ENCODE data around the gene ST14.
"Not testable (repeated sequence)": the region's sequence is repeated elsewhere in the genome, so short reads cannot be mapped to it uniquely, and the experiment has no call there.

ST14 gene

GRCh38 chr11:130162733-130163132, 3.2 kb downstream of the ST14 start:
- in situ Hi-C loops (cut with MboI; ENCODE audit: low sequenced_read_pairs): no loop called here

- in situ Hi-C loops (cut with MboI; ENCODE audit: low sequenced_read_pairs): no loop called here
Observed at GRCh38 chr11:130163346-130164220, 4.0 kb downstream of the ST14 start.

- in situ Hi-C loops (cut with MboI; ENCODE audit: low sequenced_read_pairs): no loop called here
Observed at GRCh38 chr11:130164221-130164570, 4.6 kb downstream of the ST14 start.

GRCh38 chr11:130165601-130166456, 6.2 kb downstream of the ST14 start:
- in situ Hi-C loops (cut with MboI; ENCODE audit: low sequenced_read_pairs): no loop called here

GRCh38 chr11:130166457-130166784, 6.8 kb downstream of the ST14 start:
- in situ Hi-C loops (cut with MboI; ENCODE audit: low sequenced_read_pairs): no loop called here

- in situ Hi-C loops (cut with MboI; ENCODE audit: low sequenced_read_pairs): no loop called here
Observed at GRCh38 chr11:130167146-130167545, 7.6 kb downstream of the ST14 start.

- in situ Hi-C loops (cut with MboI; ENCODE audit: low sequenced_read_pairs): no loop called here
Observed at GRCh38 chr11:130168105-130168504, 8.5 kb downstream of the ST14 start.

- in situ Hi-C loops (cut with MboI; ENCODE audit: low sequenced_read_pairs): no loop called here
Observed at GRCh38 chr11:130170345-130170744, 10.8 kb downstream of the ST14 start.

- in situ Hi-C loops (cut with MboI; ENCODE audit: low sequenced_read_pairs): no loop called here
Observed at GRCh38 chr11:130171534-130171933, 12.0 kb downstream of the ST14 start.

- in situ Hi-C loops (cut with MboI; ENCODE audit: low sequenced_read_pairs): not testable (repeated sequence)
Observed at GRCh38 chr11:130172001-130172400, 12.4 kb downstream of the ST14 start.

GRCh38 chr11:130174642-130175041, 15.1 kb downstream of the ST14 start:
- in situ Hi-C loops (cut with MboI; ENCODE audit: low sequenced_read_pairs): no loop called here

- in situ Hi-C loops (cut with MboI; ENCODE audit: low sequenced_read_pairs): no loop called here
Observed at GRCh38 chr11:130175898-130176297, 16.3 kb downstream of the ST14 start.

- in situ Hi-C loops (cut with MboI; ENCODE audit: low sequenced_read_pairs): no loop called here
Observed at GRCh38 chr11:130177782-130178181, 18.2 kb downstream of the ST14 start.

GRCh38 chr11:130178441-130179339, 19.1 kb downstream of the ST14 start:
- in situ Hi-C loops (cut with MboI; ENCODE audit: low sequenced_read_pairs): no loop called here

- in situ Hi-C loops (cut with MboI; ENCODE audit: low sequenced_read_pairs): no loop called here
Observed at GRCh38 chr11:130179396-130180306, 20.1 kb downstream of the ST14 start.

GRCh38 chr11:130180491-130180890, 20.9 kb downstream of the ST14 start:
- in situ Hi-C loops (cut with MboI; ENCODE audit: low sequenced_read_pairs): no loop called here

GRCh38 chr11:130180896-130181294, 21.3 kb downstream of the ST14 start:
- in situ Hi-C loops (cut with MboI; ENCODE audit: low sequenced_read_pairs): no loop called here

- in situ Hi-C loops (cut with MboI; ENCODE audit: low sequenced_read_pairs): no loop called here
Observed at GRCh38 chr11:130181295-130182272, 22.0 kb downstream of the ST14 start.
